Left hindlimb (tissue), 1 donor: ENCODE results near the gene CHP2.
"Not testable (repeated sequence)": the region's sequence is repeated elsewhere in the genome, so short reads cannot be mapped to it uniquely, and the experiment has no call there.

ENCODE experiments used
- DNase-seq: peaks from one replicate; pipeline ENCODE4 v3.0.0-alpha.2; 2018

Gene CHP2

DNA sequence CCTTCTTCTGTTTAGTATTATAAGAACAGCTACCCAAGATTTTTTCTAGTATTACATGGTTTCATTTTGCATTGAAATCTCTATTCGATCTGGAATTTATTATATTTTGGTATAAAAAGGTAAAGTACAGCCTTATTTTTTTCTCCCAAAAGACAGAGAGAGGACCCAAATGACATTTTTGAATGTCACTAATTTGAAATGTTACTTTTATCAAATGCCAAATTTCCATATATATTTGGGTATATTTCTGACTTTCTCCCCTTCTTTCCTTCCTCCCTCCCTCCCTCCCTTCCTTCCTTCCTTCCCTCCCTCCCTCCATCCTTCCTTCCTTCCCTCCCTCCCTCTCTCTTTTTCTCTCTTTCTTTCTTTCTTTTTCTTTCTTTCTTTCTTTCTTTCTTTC lies 6.2 kb upstream of the CHP2 start:
- DNase-seq = no peak

DNA sequence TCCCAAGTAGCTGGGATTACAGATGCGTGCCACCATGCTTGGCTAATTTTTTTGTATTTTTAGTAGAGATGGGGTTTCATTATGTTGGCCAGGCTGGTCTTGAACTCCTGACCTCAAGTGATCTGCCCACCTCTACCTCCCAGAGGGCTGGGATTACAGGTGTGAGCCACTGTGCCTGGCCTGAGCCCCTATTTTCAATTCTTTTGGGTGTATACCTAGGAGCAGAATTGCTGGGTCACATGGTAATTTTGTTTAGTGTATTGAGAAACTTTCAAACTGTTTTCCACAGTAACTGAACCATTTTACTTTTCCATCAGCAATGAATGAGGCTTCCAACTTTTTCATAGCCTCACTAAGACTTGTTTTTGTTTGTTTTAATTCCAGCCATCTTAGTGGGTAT lies 3.8 kb upstream of the CHP2 start:
- not testable (repeated sequence) for DNase-seq

DNA sequence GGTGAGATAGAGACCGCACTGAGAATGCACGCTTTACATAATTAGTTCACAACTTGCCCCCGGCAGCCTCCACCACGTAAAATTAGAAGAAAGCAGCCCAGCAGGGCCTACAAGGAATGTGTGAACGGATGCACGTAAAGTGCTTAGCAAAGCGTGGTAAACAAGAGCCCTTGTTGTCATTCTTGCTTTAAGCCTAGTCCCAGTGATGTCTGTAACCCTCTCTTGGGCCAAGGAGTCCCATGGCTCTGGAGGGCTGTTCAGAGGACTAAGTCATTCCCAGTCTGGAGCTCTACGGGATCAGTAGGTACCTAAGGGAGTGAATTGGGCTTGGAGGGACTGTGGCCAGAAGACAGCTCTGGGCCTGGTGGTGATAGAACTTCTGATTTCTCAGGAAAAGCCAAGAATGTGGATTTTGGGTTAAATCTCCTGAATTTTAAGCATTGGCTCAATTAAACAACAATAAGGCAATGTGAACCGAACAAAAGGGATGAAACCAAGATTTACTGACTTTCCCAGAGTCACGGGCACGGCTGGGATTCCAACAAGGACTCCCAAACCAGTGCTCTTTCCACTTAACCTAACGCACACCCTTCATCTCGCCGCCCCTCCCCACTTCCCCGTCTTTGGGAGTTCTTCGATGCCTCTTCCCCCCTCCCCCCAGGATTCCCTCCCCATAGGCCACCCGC lies 775 bp upstream of the CHP2 start:
- DNase-seq = no peak

DNA sequence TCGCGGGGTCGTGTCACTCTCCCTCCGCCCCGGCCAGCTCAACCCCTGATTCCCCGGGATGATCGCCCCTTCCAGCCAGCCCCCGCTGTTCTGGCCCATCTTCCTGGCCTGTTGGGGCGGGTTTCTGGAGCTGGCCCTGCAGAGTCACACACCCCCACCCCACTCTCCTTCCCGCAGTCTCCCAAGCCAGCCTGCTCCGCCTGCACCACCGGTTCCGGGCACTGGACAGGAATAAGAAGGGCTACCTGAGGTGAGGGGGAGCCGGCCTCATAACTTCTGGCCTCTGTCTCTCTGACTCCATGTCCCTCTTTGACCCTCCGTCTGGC lies 621 bp downstream of the CHP2 start:
- no peak for DNase-seq

GRCh38 chr16:23757116-23757515 lies 2.3 kb downstream of the CHP2 start:
- no peak for DNase-seq

- DNase-seq = no peak
These were observed 3.3 kb downstream of the CHP2 start for GRCh38 chr16:23757937-23758619.

GRCh38 chr16:23765933-23766332 lies 11.1 kb downstream of the CHP2 start:
- DNase-seq = no peak

GRCh38 chr16:23768581-23768980 lies 13.8 kb downstream of the CHP2 start:
- DNase-seq = no peak

DNA sequence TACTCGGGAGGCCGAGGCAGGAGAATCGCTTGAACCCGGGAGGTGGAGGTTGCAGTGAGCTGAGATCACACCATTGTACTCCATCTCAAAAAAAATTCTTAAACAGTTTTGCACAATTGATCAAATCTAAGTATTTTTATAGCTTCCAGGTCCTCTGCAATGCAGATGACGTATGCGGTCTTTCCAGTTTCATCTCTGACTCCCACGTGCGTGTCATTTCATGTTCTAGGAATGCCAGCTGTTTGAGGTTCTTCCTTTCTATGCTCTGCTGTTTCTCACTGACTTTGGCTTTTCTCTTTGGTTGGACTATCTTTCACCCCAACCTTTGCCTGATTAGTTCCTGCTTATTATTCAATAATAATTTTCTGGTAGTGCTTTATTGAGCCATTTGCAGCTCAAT lies 16.2 kb downstream of the CHP2 start:
- no peak for DNase-seq

- no peak for DNase-seq
These were observed 16.8 kb downstream of the CHP2 start for GRCh38 chr16:23771642-23772041.

- no peak for DNase-seq
These were observed 18.5 kb downstream of the CHP2 start for GRCh38 chr16:23773339-23773738.

DNA sequence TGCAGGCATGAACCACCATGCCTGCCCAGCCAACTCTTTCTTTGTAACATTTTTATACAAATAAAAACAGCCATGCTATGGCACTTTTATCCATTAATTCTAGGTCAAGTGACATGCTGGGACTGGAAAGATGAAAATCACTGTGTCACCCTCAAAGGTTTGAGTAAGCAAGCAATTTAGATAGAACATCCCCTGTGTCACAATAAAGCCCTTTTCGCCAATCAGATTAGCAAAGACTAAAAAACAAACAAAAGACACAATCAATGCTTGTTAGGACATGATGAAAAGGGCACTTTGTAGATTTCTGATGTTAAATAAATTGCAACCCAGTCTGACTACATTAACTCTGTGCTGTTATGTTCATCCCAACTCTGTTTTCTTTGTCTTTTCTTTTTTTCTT lies 26.4 kb downstream of the CHP2 start:
- DNase-seq = no peak

DNA sequence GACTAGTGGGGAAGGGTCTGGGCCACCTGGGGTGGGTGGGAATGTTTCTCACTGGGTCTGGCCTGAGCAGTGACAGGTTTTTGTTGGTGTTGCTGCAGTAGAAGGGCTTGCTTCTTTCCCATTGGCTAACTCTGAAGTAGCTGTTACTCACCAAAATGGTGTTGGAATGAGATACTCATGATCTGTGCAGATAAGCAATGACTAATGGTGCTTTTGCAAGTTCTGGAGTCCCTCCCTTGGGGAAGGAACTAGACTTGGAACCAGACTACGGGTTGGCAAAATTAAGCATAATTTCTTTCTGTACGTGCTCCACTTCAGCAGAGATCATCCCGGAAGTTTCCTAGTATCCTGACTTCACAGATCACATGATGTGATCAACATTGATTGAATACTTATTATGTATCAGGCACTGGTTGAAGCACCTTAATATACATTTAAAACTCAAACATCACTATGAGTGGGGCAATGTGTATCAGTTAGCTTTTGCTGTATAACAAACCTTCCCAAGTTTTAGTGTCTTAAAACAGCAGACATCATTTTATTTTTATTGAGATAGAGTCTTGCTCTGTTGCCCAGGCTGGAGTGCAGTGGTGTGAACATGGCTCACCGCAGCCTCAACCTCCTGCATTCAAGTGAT lies 30.1 kb downstream of the CHP2 start:
- DNase-seq = no peak

DNA sequence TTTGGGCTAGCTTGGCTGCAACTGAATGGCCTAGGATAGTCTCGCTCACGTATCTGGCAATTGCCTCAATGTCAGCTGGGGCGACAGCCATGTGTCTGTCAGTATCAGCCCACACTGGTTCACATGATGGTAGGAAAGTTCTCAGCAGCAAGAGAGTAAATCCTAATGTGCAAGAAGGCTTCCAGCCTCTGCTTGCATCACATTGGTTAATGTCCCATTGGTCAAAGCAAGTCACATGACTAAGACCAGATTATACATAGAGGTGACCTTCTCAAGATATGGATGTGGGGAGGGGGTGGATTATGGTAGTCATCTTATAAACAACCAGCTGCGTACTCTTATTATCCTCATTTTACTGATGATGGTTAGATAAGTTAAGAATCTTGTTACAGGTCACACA lies 31.0 kb downstream of the CHP2 start:
- DNase-seq = no peak

- no peak for DNase-seq
These were observed 32.2 kb downstream of the CHP2 start for GRCh38 chr16:23786964-23787561.

- no peak for DNase-seq
These were observed 33.9 kb downstream of the CHP2 start for GRCh38 chr16:23788685-23789084.

- DNase-seq = no peak
These were observed 40.6 kb downstream of the CHP2 start for GRCh38 chr16:23795378-23795777.

DNA sequence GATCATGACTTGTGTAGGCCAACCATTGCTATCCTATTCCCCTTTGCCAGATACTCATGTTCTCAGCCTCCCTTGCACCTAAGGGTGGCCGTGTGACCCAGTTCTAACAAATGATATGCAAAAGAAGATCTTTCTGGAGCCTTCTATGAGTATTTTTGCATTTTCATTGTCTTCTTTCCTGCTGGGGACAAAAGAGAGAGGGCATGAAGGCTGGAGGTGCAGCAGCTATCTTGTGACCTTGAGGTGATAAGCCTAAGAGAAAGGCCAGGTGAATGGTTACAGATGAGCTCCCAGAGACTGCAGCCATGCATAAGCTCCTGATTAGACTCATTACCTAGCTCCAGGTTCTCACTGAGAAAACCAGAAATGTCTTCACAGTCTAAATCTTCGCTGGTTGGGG lies 42.1 kb downstream of the CHP2 start:
- no peak for DNase-seq

DNA sequence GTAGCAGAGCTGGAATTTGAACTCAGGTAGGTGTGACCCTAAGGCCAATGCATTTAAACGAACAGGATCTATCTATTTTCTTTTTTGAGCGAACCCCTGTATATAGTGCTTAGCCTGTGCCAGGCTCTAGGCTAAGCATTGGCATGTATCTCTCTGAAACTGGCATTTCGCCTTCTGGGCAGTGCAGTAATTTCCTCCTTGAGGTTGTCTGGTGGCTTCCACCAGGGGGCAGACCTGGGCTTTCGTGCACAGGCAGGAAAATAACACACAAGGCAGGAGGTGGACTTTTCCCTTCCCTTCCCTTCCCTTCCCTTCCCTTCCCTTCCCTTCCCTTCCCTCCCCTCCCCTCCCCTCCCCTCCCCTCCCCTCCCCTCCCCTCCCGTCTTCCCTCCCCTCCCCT lies 46.6 kb downstream of the CHP2 start:
- peak; percentile 44 for DNase-seq

GRCh38 chr16:23802776-23803175 lies 48.0 kb downstream of the CHP2 start:
- DNase-seq = no peak

DNA sequence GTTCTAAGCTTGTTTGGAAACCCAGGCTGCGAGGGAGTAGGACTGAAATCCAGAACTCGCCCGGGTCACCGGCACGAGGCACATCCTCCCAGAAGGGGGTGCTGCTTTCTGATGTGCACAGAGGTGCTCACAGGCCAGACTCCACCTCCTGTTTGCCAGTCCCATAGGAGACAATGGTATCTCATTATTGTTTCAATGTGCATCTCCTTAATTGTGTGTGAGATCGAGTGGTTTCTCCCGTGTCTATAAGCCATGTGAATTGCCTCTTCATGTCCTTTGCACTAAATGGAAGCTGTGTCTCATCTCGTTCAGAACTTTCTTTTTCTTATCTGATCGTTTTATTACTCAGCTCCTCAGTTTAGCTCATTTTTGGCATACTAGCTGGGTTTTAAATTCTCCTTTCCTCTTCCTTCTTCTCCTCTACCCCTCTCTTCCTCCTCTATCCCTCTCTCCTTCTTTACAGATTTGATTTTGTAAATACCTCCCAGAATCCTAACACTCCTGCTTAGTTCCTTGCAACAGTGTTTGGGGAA lies 48.8 kb downstream of the CHP2 start:
- no peak for DNase-seq

DNA sequence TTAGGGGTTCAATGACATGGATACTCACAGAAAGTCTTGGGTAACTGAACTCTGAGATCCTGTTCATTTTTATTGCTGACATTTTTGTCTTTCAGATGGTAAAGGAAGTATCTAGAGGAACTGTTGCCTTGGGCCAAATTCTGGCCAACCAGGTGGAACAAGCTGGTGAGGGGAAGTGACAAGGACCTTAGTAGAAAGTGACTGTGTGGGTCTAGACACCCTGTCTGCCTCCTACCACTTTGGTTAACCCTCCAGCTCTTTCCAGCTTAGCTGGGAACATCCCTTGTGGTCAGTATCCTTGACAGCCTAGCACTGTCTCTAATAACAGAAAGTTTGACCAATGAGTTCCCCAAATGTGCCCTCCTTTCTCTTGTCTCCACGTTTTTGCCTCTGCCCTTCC lies 52.2 kb downstream of the CHP2 start:
- DNase-seq = no peak
